ENCODE data around the gene R3HDM2. TPM values are rescaled to one million over a fixed set of nuclear protein-coding genes. Genes with fewer than 3 reads are reported as not detected.

The R3HDM2 gene
- total RNA-seq, 1 experiment from 2014 or later, result 34.7 TPM

DNA sequence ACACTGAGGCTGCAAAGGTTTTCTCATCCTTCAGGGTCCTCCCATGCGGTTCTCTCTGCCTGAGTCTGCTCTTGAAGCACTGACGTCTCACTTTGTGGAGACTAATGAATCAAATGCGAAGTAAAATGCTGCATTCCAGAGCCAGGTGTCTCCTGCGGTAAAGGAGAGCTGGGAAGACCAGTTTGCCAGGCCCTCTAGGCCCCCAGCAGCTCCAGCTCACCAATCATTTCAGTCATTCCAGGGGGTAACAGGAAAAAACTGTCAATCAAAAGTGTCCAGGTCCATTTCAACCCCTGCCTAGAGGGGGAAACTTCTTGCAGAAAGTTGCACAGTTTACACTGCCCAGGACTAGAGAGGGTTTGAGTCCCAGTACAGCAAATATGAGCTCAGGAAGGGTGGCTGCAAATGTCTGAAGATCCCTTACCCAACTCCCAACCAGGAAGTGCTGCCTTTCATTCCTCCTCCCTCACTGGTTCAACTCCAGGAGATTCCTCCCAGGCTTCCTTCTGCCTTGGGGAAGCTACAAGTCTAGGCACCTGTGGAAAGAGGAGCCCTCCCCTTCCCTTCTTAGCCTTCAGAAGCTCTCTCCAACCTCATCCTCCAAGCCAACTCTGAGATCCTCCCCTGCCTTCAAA, 217.0 kb downstream of the R3HDM2 start (continued):
- TF ChIP-seq, protein P1, sequence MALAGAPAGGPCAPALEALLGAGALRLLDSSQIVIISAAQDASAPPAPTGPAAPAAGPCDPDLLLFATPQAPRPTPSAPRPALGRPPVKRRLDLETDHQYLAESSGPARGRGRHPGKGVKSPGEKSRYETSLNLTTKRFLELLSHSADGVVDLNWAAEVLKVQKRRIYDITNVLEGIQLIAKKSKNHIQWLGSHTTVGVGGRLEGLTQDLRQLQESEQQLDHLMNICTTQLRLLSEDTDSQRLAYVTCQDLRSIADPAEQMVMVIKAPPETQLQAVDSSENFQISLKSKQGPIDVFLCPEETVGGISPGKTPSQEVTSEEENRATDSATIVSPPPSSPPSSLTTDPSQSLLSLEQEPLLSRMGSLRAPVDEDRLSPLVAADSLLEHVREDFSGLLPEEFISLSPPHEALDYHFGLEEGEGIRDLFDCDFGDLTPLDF (CRISPR knock-in tag; IDR thresholded peaks at IDR 0.05), result no peak
- no peak for TF ChIP-seq TP53 (CRISPR knock-in tag; IDR thresholded peaks at IDR 0.05)

DNA sequence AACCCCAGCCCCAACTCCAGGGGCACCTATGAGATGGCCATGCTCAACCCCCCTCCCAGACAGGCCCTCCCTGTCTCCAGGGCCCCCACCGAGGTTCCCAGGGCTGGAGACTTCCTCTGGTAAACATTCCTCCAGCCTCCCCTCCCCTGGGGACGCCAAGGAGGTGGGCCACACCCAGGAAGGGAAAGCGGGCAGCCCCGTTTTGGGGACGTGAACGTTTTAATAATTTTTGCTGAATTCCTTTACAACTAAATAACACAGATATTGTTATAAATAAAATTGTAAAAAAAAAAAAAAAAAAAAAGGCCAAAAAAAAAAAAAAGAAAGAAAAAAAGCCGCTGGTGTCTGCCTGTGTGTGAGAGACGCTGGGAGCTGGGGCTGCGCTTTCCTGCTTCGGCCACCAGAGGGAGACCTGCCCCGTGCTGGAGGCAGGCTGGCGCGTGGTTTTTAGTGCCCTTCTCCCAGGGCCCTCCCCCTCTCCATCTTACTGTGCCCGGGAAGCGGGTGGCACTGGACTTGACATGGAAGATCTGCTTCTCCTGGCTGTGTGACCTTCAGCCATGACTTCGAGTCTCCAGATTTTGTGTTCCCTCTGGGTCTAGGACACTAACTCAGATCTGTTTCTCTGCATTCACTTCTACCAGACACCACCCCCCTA, 217.7 kb downstream of the R3HDM2 start:
- TF ChIP-seq, protein P2, sequence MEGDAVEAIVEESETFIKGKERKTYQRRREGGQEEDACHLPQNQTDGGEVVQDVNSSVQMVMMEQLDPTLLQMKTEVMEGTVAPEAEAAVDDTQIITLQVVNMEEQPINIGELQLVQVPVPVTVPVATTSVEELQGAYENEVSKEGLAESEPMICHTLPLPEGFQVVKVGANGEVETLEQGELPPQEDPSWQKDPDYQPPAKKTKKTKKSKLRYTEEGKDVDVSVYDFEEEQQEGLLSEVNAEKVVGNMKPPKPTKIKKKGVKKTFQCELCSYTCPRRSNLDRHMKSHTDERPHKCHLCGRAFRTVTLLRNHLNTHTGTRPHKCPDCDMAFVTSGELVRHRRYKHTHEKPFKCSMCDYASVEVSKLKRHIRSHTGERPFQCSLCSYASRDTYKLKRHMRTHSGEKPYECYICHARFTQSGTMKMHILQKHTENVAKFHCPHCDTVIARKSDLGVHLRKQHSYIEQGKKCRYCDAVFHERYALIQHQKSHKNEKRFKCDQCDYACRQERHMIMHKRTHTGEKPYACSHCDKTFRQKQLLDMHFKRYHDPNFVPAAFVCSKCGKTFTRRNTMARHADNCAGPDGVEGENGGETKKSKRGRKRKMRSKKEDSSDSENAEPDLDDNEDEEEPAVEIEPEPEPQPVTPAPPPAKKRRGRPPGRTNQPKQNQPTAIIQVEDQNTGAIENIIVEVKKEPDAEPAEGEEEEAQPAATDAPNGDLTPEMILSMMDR (IDR thresholded peaks at IDR 0.05), result peak; percentile 87
- TF ChIP-seq MXD4 (CRISPR knock-in tag; IDR thresholded peaks at IDR 0.05; ENCODE audit: borderline replicate concordance), result no peak
- TF ChIP-seq, protein P3, sequence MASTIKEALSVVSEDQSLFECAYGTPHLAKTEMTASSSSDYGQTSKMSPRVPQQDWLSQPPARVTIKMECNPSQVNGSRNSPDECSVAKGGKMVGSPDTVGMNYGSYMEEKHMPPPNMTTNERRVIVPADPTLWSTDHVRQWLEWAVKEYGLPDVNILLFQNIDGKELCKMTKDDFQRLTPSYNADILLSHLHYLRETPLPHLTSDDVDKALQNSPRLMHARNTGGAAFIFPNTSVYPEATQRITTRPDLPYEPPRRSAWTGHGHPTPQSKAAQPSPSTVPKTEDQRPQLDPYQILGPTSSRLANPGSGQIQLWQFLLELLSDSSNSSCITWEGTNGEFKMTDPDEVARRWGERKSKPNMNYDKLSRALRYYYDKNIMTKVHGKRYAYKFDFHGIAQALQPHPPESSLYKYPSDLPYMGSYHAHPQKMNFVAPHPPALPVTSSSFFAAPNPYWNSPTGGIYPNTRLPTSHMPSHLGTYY (CRISPR knock-in tag; IDR thresholded peaks at IDR 0.05), result no peak
- TF ChIP-seq ZNF317 (CRISPR knock-in tag; IDR thresholded peaks at IDR 0.05; ENCODE audit: borderline replicate concordance, low read depth), result no peak
- no peak for TF ChIP-seq NR3C1 (CRISPR knock-in tag; conservative IDR thresholded peaks at IDR 0.05; ENCODE audit: low read depth)
- no peak for TF ChIP-seq RELA (CRISPR knock-in tag; IDR thresholded peaks at IDR 0.05; ENCODE audit: borderline replicate concordance)
- TF ChIP-seq, protein P4, sequence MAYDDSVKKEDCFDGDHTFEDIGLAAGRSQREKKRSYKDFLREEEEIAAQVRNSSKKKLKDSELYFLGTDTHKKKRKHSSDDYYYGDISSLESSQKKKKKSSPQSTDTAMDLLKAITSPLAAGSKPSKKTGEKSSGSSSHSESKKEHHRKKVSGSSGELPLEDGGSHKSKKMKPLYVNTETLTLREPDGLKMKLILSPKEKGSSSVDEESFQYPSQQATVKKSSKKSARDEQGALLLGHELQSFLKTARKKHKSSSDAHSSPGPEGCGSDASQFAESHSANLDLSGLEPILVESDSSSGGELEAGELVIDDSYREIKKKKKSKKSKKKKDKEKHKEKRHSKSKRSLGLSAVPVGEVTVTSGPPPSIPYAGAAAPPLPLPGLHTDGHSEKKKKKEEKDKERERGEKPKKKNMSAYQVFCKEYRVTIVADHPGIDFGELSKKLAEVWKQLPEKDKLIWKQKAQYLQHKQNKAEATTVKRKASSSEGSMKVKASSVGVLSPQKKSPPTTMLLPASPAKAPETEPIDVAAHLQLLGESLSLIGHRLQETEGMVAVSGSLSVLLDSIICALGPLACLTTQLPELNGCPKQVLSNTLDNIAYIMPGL (CRISPR knock-in tag; IDR thresholded peaks at IDR 0.05), result 0 out of 2 replicates have a peak, but pooled peaks have one; percentile 32
- TF ChIP-seq, protein P5, sequence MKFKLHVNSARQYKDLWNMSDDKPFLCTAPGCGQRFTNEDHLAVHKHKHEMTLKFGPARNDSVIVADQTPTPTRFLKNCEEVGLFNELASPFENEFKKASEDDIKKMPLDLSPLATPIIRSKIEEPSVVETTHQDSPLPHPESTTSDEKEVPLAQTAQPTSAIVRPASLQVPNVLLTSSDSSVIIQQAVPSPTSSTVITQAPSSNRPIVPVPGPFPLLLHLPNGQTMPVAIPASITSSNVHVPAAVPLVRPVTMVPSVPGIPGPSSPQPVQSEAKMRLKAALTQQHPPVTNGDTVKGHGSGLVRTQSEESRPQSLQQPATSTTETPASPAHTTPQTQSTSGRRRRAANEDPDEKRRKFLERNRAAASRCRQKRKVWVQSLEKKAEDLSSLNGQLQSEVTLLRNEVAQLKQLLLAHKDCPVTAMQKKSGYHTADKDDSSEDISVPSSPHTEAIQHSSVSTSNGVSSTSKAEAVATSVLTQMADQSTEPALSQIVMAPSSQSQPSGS (CRISPR knock-in tag; IDR thresholded peaks at IDR 0.05; ENCODE audit: borderline replicate concordance, low read depth), result no peak
- TF ChIP-seq ZNF396 (CRISPR knock-in tag; IDR thresholded peaks at IDR 0.05; ENCODE audit: borderline replicate concordance), result no peak
- TF ChIP-seq ZNF423 (CRISPR knock-in tag; IDR thresholded peaks at IDR 0.05), result no peak
- TF ChIP-seq ATF1 (CRISPR knock-in tag; IDR thresholded peaks at IDR 0.05), result 0 out of 2 replicates have a peak, but pooled peaks have one; percentile 36
- no peak for TF ChIP-seq RORB (CRISPR knock-in tag; IDR thresholded peaks at IDR 0.05)
- H3K27me3 Mint-ChIP-seq (ENCODE audit: low read depth), result peaks cover 44% of the 10 kb centered on the region
- H3K9me3 Mint-ChIP-seq, result no peaks in the 10 kb centered on the region
- peak overlapping the region; percentile 53 for H3K4me3 Mint-ChIP-seq
- ChIA-PET CTCF (interaction anchor here (0.6 to 8.5 kb wide), 51 partner anchors 12 to 1058 kb away, joined by 3 to 415 read pairs (median 4); partner anchors contain the start of genes GLI1, INHBE, LRP1 and SHMT2), POLR2A (interaction anchor here (0.7 to 3.0 kb wide), 9 partner anchors 11 to 242 kb away, joined by 4 to 18 read pairs (median 8); partner anchors contain the start of genes INHBE and SHMT2)
- peaks cover 35% of the 10 kb centered on the region for H3K4me1 Mint-ChIP-seq
- H3K27ac Mint-ChIP-seq, result peak overlapping the region; percentile 79; the same call in 1 of the 2 replicates
- DNase-seq (ENCODE audit: low spot score), result peak; percentile 87
- H3K36me3 Mint-ChIP-seq, result peaks cover 9% of the 10 kb centered on the region
- ATAC-seq, result peak; percentile 14

All from WTC11 (cell line).